T1000 (cell line): ENCODE data around the gene BCL2.

Source experiments
- DNase-seq: peaks from one replicate; lab custom pipeline; 2025; ENCODE audit warnings: mixed read lengths; lab: John Stamatoyannopoulos, UW

The BCL2 gene

GRCh38 chr18:63180971-63181376 is 138.6 kb downstream of the BCL2 start:
- DNase-seq: no peak

DNA sequence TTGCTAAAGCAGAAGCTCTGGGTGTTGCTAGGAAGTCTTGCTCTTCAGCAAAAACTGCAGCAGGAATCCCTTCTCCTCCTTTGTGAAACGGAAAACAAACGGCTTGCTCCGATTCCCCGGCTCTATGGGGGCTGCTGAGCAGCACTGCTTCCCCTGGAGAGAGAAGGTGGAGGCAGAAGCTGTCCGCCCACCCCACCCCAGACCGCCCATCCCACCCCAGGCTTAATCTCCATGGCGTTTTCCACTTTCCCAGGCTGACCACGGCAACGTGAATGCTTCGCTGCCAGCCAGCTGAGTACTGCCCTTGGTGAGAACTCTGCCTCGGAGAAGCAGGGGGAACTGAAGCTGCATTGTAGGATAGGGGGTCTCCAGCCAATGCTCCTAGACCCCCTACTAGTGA is 139.2 kb downstream of the BCL2 start:
- DNase-seq: no peak

- DNase-seq: no peak
Measured at GRCh38 chr18:63179422-63179821, 140.1 kb downstream of the BCL2 start.

DNA sequence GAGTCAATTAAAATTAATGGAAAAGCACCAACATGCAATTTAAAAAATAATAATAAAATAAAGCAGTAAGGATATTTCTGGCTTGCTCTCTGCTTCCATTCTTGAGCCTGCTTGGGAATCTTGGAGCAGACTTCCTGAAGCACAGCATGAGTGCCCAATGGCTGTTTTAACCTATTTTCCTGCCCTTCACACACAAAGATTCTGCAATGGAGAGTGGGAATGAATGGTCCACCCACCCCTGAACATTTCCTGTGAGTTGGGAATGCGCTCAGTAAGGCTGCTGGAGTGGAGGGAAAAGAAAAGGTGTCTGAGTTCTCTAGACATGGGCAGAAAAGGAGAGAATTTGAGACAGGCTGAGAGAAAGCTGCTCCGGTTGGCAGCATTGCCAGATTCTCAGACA is 140.6 kb downstream of the BCL2 start:
- no peak for DNase-seq

- DNase-seq: no peak
Measured at GRCh38 chr18:63177919-63178821, 141.4 kb downstream of the BCL2 start.

DNA sequence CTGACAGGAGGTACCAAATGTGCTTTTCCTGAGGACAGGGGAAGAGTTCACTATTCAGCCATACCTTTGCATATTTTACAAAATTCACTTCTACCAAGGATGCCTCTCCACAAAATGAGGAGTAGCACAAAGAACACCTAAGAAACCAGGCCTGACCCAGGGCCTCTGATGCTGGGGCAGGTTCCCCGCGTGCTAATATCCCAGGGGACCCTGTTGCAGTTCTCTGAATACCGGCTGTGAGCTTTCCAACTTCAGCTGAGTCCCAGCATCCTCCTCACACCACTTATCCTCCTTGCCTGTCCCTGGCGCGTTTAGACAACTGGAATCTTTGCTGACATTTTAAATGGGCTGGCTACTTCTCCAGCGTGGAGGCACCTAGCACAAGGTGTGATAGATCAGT is 142.3 kb downstream of the BCL2 start:
- DNase-seq: no peak

GRCh38 chr18:63175264-63175663 is 144.3 kb downstream of the BCL2 start:
- DNase-seq: no peak

- DNase-seq: no peak
Measured at GRCh38 chr18:63173983-63174382, 145.6 kb downstream of the BCL2 start.

DNA sequence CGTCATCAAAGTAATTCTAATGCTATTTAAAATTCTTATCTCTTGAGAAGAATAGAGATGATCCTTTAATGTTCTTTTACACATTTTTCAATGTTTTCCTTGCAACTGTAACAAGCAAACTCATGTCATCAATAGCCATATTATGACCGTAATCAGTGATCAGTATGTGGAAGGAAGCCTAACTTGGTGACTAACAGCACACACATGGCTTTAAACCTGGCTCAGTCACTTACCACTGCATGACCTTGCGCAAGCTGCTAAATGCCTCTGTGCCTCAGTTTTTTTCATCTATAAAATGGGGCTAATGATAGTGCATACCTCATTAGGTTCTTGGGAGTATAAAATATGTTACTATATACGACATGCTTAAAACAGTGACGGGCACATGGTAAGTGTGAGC is 149.7 kb downstream of the BCL2 start:
- DNase-seq: no peak

- no peak for DNase-seq
Measured at GRCh38 chr18:63168287-63168686, 151.3 kb downstream of the BCL2 start.

- DNase-seq: no peak
Measured at GRCh38 chr18:63166142-63166541, 153.4 kb downstream of the BCL2 start.

- no peak for DNase-seq
Measured at GRCh38 chr18:63164396-63164795, 155.2 kb downstream of the BCL2 start.

- DNase-seq: no peak
Measured at GRCh38 chr18:63162271-63163014, 157.1 kb downstream of the BCL2 start.

DNA sequence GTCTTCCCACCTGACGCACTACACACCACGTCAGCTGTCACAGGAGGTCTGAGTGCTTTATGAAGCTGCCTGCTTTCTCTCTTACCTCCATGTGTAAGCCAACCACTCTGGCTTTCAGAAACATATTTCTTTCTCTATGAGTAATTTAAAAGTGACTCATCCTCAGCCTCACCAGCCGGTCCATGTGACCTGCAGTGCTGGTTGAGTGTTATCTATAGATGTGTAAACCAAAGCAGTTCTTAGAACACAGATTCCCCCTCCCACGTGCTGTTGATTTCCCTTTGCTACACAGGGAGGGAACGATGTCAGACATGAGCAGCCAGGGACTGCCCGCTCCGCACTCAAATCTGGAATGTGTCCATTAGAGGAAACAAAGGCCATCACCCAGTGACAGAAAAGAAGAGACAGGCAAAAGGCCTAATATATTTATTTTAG is 157.8 kb downstream of the BCL2 start:
- peak; percentile 9 for DNase-seq

GRCh38 chr18:63161032-63161760 is 158.4 kb downstream of the BCL2 start:
- DNase-seq: no peak

GRCh38 chr18:63160172-63160995 is 159.2 kb downstream of the BCL2 start:
- no peak for DNase-seq

GRCh38 chr18:63159590-63159989 is 160.0 kb downstream of the BCL2 start:
- DNase-seq: no peak

GRCh38 chr18:63158676-63159291 is 160.8 kb downstream of the BCL2 start:
- no peak for DNase-seq

DNA sequence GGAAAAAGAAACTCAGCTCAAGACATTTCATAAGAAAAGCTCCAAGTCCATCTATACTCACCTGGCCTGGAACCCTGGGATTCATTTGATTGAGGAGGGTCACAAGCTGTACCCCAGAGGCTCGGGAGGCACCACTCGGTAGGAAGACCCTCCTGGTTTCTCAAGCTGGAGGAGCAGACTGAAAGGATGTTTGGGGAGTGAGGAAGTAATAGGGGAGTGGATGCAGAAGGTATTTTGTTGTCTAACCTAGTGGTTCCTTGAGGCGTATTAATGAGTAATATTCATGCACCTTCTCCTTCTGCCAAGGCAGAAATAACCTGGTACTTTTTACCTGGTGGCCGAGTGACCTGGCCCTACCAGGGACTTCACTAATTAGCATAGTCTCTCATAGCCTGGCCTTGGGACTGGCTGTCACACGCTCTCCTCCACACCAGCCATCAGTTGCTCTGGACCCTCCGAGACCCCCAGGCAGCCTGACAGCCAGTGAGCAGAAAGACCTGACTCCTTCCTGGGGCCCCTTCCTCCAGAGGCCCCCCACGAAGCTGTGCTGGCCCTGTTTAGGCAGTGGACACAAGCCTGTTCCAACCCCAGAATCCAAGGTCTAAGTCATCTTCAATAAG is 161.4 kb downstream of the BCL2 start:
- DNase-seq: no peak

DNA sequence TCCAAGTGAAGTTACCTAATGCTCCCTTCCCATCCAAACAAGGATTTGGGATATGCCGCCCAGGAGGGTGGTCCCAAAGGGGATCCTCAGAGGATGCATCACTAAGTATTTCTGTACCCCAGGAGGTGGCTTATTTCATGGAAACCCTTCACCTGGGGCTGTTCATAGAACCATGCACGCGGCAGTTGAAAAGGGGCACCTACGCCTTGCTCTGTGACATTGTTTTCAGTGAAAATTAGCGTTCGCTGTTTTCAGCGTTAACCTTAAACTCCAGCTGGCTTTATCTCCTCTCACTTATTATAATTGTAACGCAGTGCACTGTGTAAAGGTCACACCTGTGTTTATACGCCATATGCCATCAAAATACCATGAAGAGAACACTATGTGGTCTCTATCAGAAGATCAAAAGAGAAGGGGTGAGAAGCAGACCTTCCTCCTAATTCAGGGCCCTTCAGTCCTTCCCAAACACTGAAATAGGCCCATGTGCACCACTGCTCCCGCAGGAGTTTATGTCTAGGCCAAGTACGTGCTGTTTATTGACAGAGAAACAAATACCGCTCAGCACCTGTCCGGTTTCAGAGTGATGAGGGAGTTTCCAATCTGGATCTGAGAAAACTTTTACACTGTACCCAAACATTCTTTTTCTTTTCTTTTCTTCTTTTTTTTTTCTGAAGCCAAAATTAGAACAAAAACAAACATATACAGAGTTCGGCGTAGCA is 162.1 kb downstream of the BCL2 start:
- no peak for DNase-seq
